ENCODE data around the gene HOXD12. TPM values are rescaled to one million over a fixed set of nuclear protein-coding genes. Genes with fewer than 3 reads are reported as not detected.
A peak's percentile ranks its signal among the peaks of the same experiment; 100 is the strongest.

Gene HOXD12
- total and polyA plus RNA-seq, 7 donors: not detected

DNA sequence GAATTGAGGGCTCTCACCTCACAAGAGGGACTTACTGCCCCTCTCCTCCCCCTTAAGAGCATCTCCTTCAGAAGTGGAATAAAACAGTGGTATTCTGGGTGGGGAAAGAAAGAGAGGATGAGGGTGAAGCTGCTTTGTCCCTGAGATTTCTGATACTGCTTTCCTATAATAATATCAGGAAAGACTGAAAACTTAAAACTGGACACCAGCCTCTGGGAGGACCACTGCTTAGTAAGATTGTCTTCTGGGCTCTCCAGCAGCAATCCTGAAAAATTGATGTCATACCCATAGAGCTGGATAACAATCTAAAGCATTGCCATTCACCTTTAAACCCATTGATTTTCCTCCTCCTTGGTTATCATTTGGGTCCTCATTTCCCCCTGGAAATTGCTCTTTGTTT, 47.0 kb downstream of the HOXD12 start:
- Histone ChIP-seq H3K9me3 (no peaks in the 10 kb centered on the region), H3K4me1 (peaks cover 9% of the 10 kb centered on the region), H3K36me3 (ENCODE audit: insufficient read depth in 1 of 2, low read depth in 1 of 2) (peaks cover 0 to 12% of the 10 kb centered on the region in 2 donors), H3K27ac (no peak overlapping the region), H3K4me3 (no peak overlapping the region), H3K27me3 (ENCODE audit: insufficient read depth in 3 of 3, low read length in 2 of 3) (no peaks in the 10 kb centered on the region)
- DNase-seq (no peak), ATAC-seq (no peak)
- TF ChIP-seq, protein P1, sequence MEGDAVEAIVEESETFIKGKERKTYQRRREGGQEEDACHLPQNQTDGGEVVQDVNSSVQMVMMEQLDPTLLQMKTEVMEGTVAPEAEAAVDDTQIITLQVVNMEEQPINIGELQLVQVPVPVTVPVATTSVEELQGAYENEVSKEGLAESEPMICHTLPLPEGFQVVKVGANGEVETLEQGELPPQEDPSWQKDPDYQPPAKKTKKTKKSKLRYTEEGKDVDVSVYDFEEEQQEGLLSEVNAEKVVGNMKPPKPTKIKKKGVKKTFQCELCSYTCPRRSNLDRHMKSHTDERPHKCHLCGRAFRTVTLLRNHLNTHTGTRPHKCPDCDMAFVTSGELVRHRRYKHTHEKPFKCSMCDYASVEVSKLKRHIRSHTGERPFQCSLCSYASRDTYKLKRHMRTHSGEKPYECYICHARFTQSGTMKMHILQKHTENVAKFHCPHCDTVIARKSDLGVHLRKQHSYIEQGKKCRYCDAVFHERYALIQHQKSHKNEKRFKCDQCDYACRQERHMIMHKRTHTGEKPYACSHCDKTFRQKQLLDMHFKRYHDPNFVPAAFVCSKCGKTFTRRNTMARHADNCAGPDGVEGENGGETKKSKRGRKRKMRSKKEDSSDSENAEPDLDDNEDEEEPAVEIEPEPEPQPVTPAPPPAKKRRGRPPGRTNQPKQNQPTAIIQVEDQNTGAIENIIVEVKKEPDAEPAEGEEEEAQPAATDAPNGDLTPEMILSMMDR (IDR thresholded peaks at IDR 0.05): no peak
- intact Hi-C loops (cut with DNase I): no loop called here

DNA sequence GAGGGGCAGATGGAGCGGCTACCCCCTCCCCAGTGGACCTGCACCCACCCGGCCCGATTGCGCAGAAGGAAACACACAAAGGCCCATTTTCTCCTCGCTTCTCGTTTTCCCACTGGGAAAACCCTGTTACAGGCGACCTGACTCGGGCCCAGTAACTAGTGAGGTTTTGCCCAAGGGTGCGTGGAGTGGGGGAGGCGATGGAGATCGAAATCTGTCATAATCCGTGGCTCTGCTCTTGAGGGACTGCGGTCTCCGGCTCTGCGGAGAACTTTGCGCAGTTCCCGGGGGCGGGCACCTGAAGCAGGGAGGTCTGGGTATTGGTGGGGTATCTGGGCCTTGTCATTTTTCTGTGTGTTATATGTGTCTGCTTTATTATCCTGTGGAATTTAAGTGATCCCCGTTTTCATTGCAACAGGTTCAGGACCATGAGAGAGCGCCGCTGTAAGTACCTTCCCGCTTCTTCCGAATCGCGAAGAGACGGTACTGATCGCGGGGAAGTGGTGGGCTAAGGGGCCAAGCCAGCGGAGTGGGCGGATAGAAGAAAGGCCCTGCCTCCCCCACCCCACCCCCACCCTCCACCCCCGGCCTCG, 47.7 kb downstream of the HOXD12 start:
- WGBS, 3 donors: 86 to 87% (median 87%) methylated on average over 31 to 32 of the region's 32 CpGs
- TF ChIP-seq, protein P1 (IDR thresholded peaks at IDR 0.05): no peak
- H3K4me1 ChIP-seq: peaks cover 9% of the 10 kb centered on the region
- H3K27ac ChIP-seq: no peak overlapping the region
- no peak for DNase-seq
- no peak overlapping the region for H3K4me3 ChIP-seq
- no peak for ATAC-seq
- H3K27me3 ChIP-seq (ENCODE audit: insufficient read depth in 3 of 3, low read length in 2 of 3): no peaks in the 10 kb centered on the region
- peaks cover 0 to 12% of the 10 kb centered on the region in 2 donors for H3K36me3 ChIP-seq (ENCODE audit: insufficient read depth in 1 of 2, low read depth in 1 of 2)
- no peaks in the 10 kb centered on the region for H3K9me3 ChIP-seq
- intact Hi-C loops (cut with DNase I): no loop called here

DNA sequence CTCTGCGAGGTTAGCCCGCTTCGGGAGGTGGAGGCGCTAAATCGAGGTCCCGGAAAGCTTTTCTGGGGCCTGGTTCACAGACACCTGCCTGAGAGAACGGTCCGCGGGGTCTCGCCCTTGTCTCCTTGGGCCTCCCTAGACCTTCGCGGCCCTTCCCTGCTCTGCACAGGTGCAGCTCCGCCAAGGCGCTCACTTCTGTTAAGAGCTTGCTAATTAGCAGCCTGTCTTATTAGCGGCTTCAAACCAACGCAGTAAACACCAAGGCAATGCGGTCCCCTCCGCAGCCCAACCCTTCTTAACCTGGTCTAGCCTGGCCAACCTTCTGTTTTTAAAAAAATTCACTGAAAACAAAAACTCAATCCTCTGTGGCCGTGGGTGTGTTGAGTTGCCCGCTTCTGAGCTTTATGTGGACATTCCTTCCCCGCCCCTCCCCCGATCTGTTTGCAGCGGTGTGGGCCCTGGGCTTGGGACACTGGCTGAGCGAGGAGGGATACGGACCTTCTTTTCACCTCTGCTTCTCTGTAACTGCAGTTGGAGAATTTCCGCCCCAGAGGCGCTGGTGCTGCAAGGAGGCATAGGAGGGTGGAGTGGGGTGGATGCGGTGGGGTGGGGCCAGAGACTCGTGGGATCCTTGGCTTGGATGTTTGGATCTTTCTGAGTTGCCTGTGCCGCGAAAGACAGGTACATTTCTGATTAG, 48.4 kb downstream of the HOXD12 start:
- peaks cover 9% of the 10 kb centered on the region for H3K4me1 ChIP-seq
- H3K27me3 ChIP-seq (ENCODE audit: insufficient read depth in 3 of 3, low read length in 2 of 3): no peaks in the 10 kb centered on the region
- TF ChIP-seq, protein P1 (IDR thresholded peaks at IDR 0.05): no peak
- 83 to 86% (median 83%) methylated on average over 30 to 31 of the region's 31 CpGs for WGBS, 3 donors
- ATAC-seq: no peak
- peaks cover 2 to 19% of the 10 kb centered on the region in 2 donors for H3K36me3 ChIP-seq (ENCODE audit: insufficient read depth in 1 of 2, low read depth in 1 of 2)
- no peak overlapping the region for H3K27ac ChIP-seq
- H3K4me3 ChIP-seq: no peak overlapping the region
- peak in 1 of 2 donors; percentile 11 for DNase-seq
- H3K9me3 ChIP-seq: no peaks in the 10 kb centered on the region
- intact Hi-C loops (cut with DNase I): no loop called here

DNA sequence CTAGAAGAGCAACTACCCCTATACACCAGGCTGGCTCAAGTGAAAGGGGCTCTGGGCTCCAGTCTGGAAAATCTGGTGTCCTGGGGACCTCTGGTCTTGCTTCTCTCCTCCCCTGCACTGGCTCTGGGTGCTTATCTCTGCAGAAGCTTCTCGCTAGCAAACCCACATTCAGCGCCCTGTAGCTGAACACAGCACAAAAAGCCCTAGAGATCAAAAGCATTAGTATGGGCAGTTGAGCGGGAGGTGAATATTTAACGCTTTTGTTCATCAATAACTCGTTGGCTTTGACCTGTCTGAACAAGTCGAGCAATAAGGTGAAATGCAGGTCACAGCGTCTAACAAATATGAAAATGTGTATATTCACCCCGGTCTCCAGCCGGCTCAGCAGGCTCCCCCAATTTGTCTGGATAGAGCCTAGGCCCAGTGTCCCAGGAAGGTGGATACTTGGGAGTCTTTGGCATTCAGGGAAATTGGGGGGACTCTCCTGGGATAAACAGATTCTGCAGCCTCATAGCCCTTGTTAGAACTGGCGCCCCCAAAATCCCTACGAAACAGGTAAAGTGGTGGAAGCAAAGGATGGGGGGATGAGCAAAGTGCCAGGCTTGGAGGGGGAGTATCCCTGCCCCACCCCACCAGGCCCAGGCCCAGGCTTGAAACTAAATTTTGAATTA, 49.3 kb downstream of the HOXD12 start:
- intact Hi-C loops (cut with DNase I): no loop called here
- WGBS, 3 donors: 87 to 94% (median 90%) methylated on average over 11 of the region's 11 CpGs

More for the DNA sequence above, 49.3 kb downstream of the HOXD12 start:
- Histone ChIP-seq H3K27me3 (ENCODE audit: insufficient read depth in 3 of 3, low read length in 2 of 3) (no peaks in the 10 kb centered on the region), H3K36me3 (ENCODE audit: insufficient read depth in 1 of 2, low read depth in 1 of 2) (peaks cover 2 to 28% of the 10 kb centered on the region in 2 donors), H3K27ac (no peak overlapping the region), H3K4me1 (peaks cover 9% of the 10 kb centered on the region), H3K9me3 (no peaks in the 10 kb centered on the region), H3K4me3 (no peak overlapping the region)
- TF ChIP-seq, protein P1 (IDR thresholded peaks at IDR 0.05): no peak
- no peak for DNase-seq
- ATAC-seq: no peak
